ENCODE results near the gene SOD2.
"Not testable (repeated sequence)": the region's sequence is repeated elsewhere in the genome, so short reads cannot be mapped to it uniquely, and the experiment has no call there.

SOD2 gene

GRCh38 chr6:159693128-159693893 is at the start of gene SOD2:
TSS of gene SOD2 (minus strand) at chr6:159693241. CDS start at chr6:159693167, 74 bp downstream.
- H3K27ac ChIP-seq, result peak within 1 kb of the TSS; percentile 90
- TF ChIP-seq CTCF (conservative IDR thresholded peaks at IDR 0.05), result no peak

GRCh38 chr6:159742165-159742564 is 49.1 kb upstream of the SOD2 start:
- no peak for TF ChIP-seq CTCF (conservative IDR thresholded peaks at IDR 0.05)

GRCh38 chr6:159739341-159739740 is 46.3 kb upstream of the SOD2 start:
- TF ChIP-seq CTCF (conservative IDR thresholded peaks at IDR 0.05), result no peak
- peak overlapping the region; percentile 63 for H3K27ac ChIP-seq

More at GRCh38 chr6:159742165-159742564, 49.1 kb upstream of the SOD2 start:
- no peak overlapping the region for H3K27ac ChIP-seq

GRCh38 chr6:159736908-159737307 is 43.9 kb upstream of the SOD2 start:
- TF ChIP-seq CTCF (conservative IDR thresholded peaks at IDR 0.05), result no peak

GRCh38 chr6:159733395-159733794 is 40.4 kb upstream of the SOD2 start:
- not testable (repeated sequence) for H3K27ac ChIP-seq

More at GRCh38 chr6:159736908-159737307, 43.9 kb upstream of the SOD2 start:
- H3K27ac ChIP-seq, result peak overlapping the region; percentile 63; the same call in 1 of the 2 replicates

- not testable (repeated sequence) for H3K27ac ChIP-seq
Measured at GRCh38 chr6:159732550-159732949, 39.5 kb upstream of the SOD2 start.

GRCh38 chr6:159730332-159730676 is 37.3 kb upstream of the SOD2 start:
- TF ChIP-seq CTCF (conservative IDR thresholded peaks at IDR 0.05), result no peak
- no peak overlapping the region for H3K27ac ChIP-seq

- H3K27ac ChIP-seq, result peak overlapping the region; percentile 97
- no peak for TF ChIP-seq CTCF (conservative IDR thresholded peaks at IDR 0.05)
Measured at GRCh38 chr6:159729598-159730331, 36.7 kb upstream of the SOD2 start.

Data from VCaP (cell line).